ENCODE measurements around the gene ARSH.

GRCh38 chrX:2967012-2967411 is 39.3 kb upstream of the ARSH start:
- TF ChIP-seq CTCF (IDR thresholded peaks at IDR 0.05): no peak
- no peak for TF ChIP-seq POLR2A (IDR thresholded peaks at IDR 0.05)

All from esophagus squamous epithelium (tissue), 4 donors.